Fibroblast of lung (primary cell): ENCODE data around the gene SLC25A1. TPM values are rescaled to one million over a fixed set of nuclear protein-coding genes. Genes with fewer than 3 reads are reported as not detected.

Experiments
- DNase-seq, 2 donors: peaks; one replicate each; pipeline versions ENCODE4 v3.0.0 to v3.0.0-alpha.2; 2010; ENCODE audit warnings: low read depth in 2 of 2
- H2AFZ ChIP-seq: 2 replicates; pipeline ENCODE4 v1.5.1; 2012; ENCODE audit warnings: low read length, control low read depth, inconsistent platforms
- H3K27ac ChIP-seq: 2 replicates; pipeline ENCODE4 v1.5.1; 2011; ENCODE audit warnings: low read length, control low read depth; ENCODE audit not compliant: insufficient read depth
- H3K27me3 ChIP-seq: 2 replicates; pipeline ENCODE4 v1.5.1; 2011; ENCODE audit warnings: mild to moderate bottlenecking, low read length; ENCODE audit not compliant: control insufficient read depth, insufficient read depth
- H3K36me3 ChIP-seq: 2 replicates; pipeline ENCODE4 v1.5.1; 2011; ENCODE audit warnings: low read length; ENCODE audit not compliant: control insufficient read depth, insufficient read depth
- H3K4me1 ChIP-seq: 2 replicates; pipeline ENCODE4 v1.5.1; 2011; ENCODE audit warnings: low read length; ENCODE audit not compliant: control insufficient read depth, insufficient read depth; ENCODE audit errors: extremely low read depth
- H3K4me2 ChIP-seq: 2 replicates; pipeline ENCODE4 v1.5.1; 2011; ENCODE audit warnings: low read length, control low read depth; ENCODE audit not compliant: insufficient read depth; ENCODE audit errors: extremely low read depth
- H3K4me3 ChIP-seq, 4 experiments: fragments of 200-600 bp in 1 of 4; sonication (generic) in 1 of 4; replicated peaks in 1 of 4; 2 replicates each; pipeline ENCODE4 v1.5.1; 2011 to 2016; ENCODE audit warnings: low read length in 4 of 4, low read depth in 3 of 4, mild to moderate bottlenecking in 3 of 4, control low read depth in 2 of 4, inconsistent platforms in 1 of 4, mixed read lengths in 1 of 4; ENCODE audit not compliant: insufficient read depth in 1 of 4; ENCODE audit errors: control extremely low read depth in 1 of 4
- H3K79me2 ChIP-seq: 2 replicates; pipeline ENCODE4 v1.5.1; 2012; ENCODE audit warnings: mild to moderate bottlenecking, low read length, inconsistent platforms; ENCODE audit not compliant: control insufficient read depth, insufficient read depth
- H3K9ac ChIP-seq: 2 replicates; pipeline ENCODE4 v1.5.1; 2011; ENCODE audit warnings: mild to moderate bottlenecking, low read length, control low read depth; ENCODE audit not compliant: insufficient read depth
- H3K9me3 ChIP-seq: 2 replicates; pipeline ENCODE4 v1.5.1; 2012; ENCODE audit warnings: low read depth, low read length; ENCODE audit not compliant: control insufficient read depth, insufficient read depth
- H4K20me1 ChIP-seq: 2 replicates; pipeline ENCODE4 v1.5.1; 2011; ENCODE audit warnings: low read length; ENCODE audit not compliant: control insufficient read depth, insufficient read depth; ENCODE audit errors: extremely low read depth
- EZH2 ChIP-seq: IDR thresholded peaks from 2 replicates; pipeline ENCODE4 v1.5.1; 2012; ENCODE audit warnings: low read length, control low read depth, mild to moderate bottlenecking; ENCODE audit errors: missing control alignments
- polyA plus RNA-seq, 2 donors: library from polyadenylated mRNA; depleted of rRNA in 1 of 2; stranded (reverse) in 1 of 2; unstranded in 1 of 2; fragments of >200 nt; gene quantifications; 2 replicates each; pipeline ENCODE4 v1.2.1, GENCODE V29; 2011 to 2012; ENCODE audit warnings: missing spikeins in 1 of 2
- total RNA-seq: library from RNA; depleted of rRNA; stranded (reverse); fragments of >200 nt; gene quantifications from 2 replicates; pipeline ENCODE4 v1.2.1, GENCODE V29; 2014
- TF ChIP-seq, protein P1 (sequence below), 2 donors: IDR thresholded peaks in 1 of 2; conservative IDR thresholded peaks in 1 of 2; 1 replicate in 1 of 2; 2 replicates in 1 of 2; pipeline ENCODE4 v1.5.1; 2011 to 2012; ENCODE audit warnings: low read length in 2 of 2, control low read depth in 1 of 2, inconsistent platforms in 1 of 2, low read depth in 1 of 2, mild to moderate bottlenecking in 1 of 2

The SLC25A1 gene
- total and polyA plus RNA-seq, 2 donors (not counting 1 experiment from before 2014, with no cell fraction given) = 56.1 to 161 TPM

DNA sequence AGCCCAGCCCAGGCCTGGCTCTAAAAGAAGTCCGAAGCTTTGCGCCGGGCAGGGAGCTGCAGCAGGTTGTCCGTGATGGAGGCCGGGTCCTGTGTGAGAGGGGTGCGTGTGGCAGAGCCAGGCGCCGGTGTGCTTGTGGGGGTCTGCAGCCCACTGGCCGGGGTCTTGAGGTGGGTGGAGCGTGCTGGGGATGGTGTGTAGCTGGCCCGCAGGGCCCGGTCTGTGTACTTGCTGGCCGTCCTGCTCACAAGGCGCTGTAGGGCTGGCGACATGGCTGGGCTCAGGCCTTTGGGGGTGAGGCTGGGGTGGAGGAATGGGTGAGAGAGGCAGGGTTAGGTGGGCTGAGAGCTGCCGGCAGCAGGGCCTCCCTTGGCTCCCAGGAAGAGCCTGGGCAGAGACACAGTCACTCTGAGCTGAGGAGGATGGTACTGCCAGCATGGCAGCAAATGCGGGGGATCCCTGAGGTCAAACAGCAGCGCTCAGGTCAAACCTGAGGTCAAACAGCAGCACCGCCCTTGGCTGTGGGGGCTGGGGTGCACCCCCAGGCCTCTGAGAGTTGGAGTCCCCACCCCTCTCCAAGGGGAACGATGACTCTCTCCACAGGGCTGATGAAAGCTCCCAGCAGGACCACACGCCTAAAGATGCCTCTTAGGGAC lies 44.2 kb downstream of the SLC25A1 start:
- no peak overlapping the region for H3K9ac ChIP-seq
- H3K4me1 ChIP-seq = no peaks in the 10 kb centered on the region
- TF ChIP-seq, protein P1, sequence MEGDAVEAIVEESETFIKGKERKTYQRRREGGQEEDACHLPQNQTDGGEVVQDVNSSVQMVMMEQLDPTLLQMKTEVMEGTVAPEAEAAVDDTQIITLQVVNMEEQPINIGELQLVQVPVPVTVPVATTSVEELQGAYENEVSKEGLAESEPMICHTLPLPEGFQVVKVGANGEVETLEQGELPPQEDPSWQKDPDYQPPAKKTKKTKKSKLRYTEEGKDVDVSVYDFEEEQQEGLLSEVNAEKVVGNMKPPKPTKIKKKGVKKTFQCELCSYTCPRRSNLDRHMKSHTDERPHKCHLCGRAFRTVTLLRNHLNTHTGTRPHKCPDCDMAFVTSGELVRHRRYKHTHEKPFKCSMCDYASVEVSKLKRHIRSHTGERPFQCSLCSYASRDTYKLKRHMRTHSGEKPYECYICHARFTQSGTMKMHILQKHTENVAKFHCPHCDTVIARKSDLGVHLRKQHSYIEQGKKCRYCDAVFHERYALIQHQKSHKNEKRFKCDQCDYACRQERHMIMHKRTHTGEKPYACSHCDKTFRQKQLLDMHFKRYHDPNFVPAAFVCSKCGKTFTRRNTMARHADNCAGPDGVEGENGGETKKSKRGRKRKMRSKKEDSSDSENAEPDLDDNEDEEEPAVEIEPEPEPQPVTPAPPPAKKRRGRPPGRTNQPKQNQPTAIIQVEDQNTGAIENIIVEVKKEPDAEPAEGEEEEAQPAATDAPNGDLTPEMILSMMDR (conservative IDR thresholded peaks at IDR 0.05 in 1 of 2, IDR thresholded peaks at IDR 0.05 in 1 of 2; ENCODE audit: low read depth in 1 of 2, low read length in 2 of 2) = no peak
- TF ChIP-seq EZH2 = no peak
- H3K9me3 ChIP-seq = no peaks in the 10 kb centered on the region
- H2AFZ ChIP-seq = no peak overlapping the region
- H3K79me2 ChIP-seq = no peaks in the 10 kb centered on the region
- no peak for DNase-seq
- no peaks in the 10 kb centered on the region for H4K20me1 ChIP-seq
- H3K4me2 ChIP-seq = no peak overlapping the region
- H3K36me3 ChIP-seq = peaks cover 18% of the 10 kb centered on the region
- H3K4me3 ChIP-seq = no peak overlapping the region
- H3K27me3 ChIP-seq = no peaks in the 10 kb centered on the region
- H3K27ac ChIP-seq = no peak overlapping the region

- no peak overlapping the region for H3K4me2 ChIP-seq
- peaks cover 14% of the 10 kb centered on the region for H3K36me3 ChIP-seq
- H3K27me3 ChIP-seq = no peaks in the 10 kb centered on the region
- no peak overlapping the region for H3K9ac ChIP-seq
- no peaks in the 10 kb centered on the region for H3K79me2 ChIP-seq
- no peaks in the 10 kb centered on the region for H3K4me1 ChIP-seq
- H3K9me3 ChIP-seq = no peaks in the 10 kb centered on the region
- no peak overlapping the region for H3K4me3 ChIP-seq
- DNase-seq = no peak
- H2AFZ ChIP-seq = no peak overlapping the region
- H3K27ac ChIP-seq = no peak overlapping the region
- TF ChIP-seq EZH2 = no peak
- TF ChIP-seq, protein P1 (conservative IDR thresholded peaks at IDR 0.05 in 1 of 2, IDR thresholded peaks at IDR 0.05 in 1 of 2; ENCODE audit: low read depth in 1 of 2, low read length in 2 of 2) = no peak
- H4K20me1 ChIP-seq = no peaks in the 10 kb centered on the region
Observed at GRCh38 chr22:19133561-19133960, 45.0 kb downstream of the SLC25A1 start.

DNA sequence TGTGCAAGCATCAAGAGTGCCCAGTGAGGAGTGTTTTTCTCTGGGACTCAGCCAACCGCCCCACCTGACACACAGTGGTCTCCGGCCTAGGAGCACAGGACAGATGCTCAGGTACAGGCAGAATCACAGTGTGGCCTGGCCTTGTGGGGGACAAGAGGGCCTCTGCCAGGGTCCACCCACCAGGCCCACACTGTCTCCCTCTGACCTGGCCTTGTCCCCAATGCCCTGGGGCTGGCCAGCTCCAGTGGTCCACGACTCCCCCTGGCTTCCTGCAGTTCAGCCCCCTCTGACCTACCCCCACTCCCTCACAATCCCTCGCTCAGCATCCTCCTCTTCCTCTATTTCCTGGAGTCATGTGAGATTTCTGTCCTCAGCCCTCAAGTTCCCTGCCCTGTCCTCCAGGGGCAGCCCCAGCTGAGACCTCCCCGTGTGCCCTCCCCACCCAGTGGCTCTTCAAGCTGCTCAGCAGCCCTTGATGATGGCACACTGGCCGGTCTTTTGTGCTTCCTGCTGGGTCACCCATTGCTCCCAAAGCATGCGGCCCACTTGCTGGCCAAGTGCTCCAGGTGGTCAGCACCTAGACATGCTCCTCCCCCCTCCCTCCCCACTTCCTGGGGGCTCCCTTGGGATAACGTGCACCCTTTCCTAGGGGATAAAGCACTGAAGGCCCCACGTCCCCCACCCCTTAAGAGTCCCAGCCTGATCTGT lies 45.7 kb downstream of the SLC25A1 start:
- no peak overlapping the region for H3K27ac ChIP-seq

More for the DNA sequence above, 45.7 kb downstream of the SLC25A1 start:
- Histone ChIP-seq H3K4me3 (no peak overlapping the region), H2AFZ (no peak overlapping the region), H3K9me3 (no peaks in the 10 kb centered on the region), H4K20me1 (no peaks in the 10 kb centered on the region), H3K9ac (no peak overlapping the region), H3K36me3 (peaks cover 12% of the 10 kb centered on the region), H3K27me3 (no peaks in the 10 kb centered on the region), H3K4me2 (no peak overlapping the region), H3K4me1 (no peaks in the 10 kb centered on the region), H3K79me2 (no peaks in the 10 kb centered on the region)
- no peak for TF ChIP-seq EZH2
- TF ChIP-seq, protein P1 (conservative IDR thresholded peaks at IDR 0.05 in 1 of 2, IDR thresholded peaks at IDR 0.05 in 1 of 2; ENCODE audit: low read depth in 1 of 2, low read length in 2 of 2) = no peak
- DNase-seq = no peak
